HUES6 (cell line): ENCODE results near the gene SUGP2.

Source experiments
- H3K27ac ChIP-seq: 2 replicates; pipeline ENCODE4 v1.7.0; 2013; ENCODE audit warnings: low read depth, mild to moderate bottlenecking, low read length, inconsistent platforms
- H3K27me3 ChIP-seq: 2 replicates; pipeline ENCODE4 v1.6.1; 2013; ENCODE audit warnings: low read length; ENCODE audit not compliant: control insufficient read depth, insufficient read depth
- H3K36me3 ChIP-seq: 2 replicates; pipeline ENCODE4 v1.6.1; 2013; ENCODE audit warnings: low read length; ENCODE audit not compliant: control insufficient read depth, insufficient read depth
- H3K4me1 ChIP-seq: 2 replicates; pipeline ENCODE4 v1.6.1; 2013; ENCODE audit warnings: low read length; ENCODE audit not compliant: control insufficient read depth, insufficient read depth
- H3K4me3 ChIP-seq: 2 replicates; pipeline ENCODE4 v1.5.1; 2013; ENCODE audit warnings: low read depth, low read length
- H3K9ac ChIP-seq: one replicate; pipeline ENCODE4 v1.6.1; 2013; ENCODE audit warnings: mild to moderate bottlenecking, low read length
- H3K9me3 ChIP-seq: 2 replicates; pipeline ENCODE4 v1.6.1; 2013; ENCODE audit warnings: low read depth, low read length; ENCODE audit not compliant: control insufficient read depth, insufficient read depth

SUGP2 gene

GRCh38 chr19:18999016-18999758 lies 34.1 kb downstream of the SUGP2 start:
- H3K27ac ChIP-seq: no peak overlapping the region
- H3K4me1 ChIP-seq: no peaks in the 10 kb centered on the region
- H3K36me3 ChIP-seq: peaks cover 85% of the 10 kb centered on the region
- H3K9me3 ChIP-seq: no peaks in the 10 kb centered on the region
- H3K4me3 ChIP-seq: no peak overlapping the region
- no peak overlapping the region for H3K9ac ChIP-seq
- no peaks in the 10 kb centered on the region for H3K27me3 ChIP-seq

GRCh38 chr19:18998276-18998675 lies 35.0 kb downstream of the SUGP2 start:
- Histone ChIP-seq H3K27me3 (no peaks in the 10 kb centered on the region), H3K9me3 (no peaks in the 10 kb centered on the region), H3K9ac (no peak overlapping the region), H3K4me3 (no peak overlapping the region), H3K36me3 (peaks cover 85% of the 10 kb centered on the region), H3K4me1 (no peaks in the 10 kb centered on the region), H3K27ac (no peak overlapping the region)

GRCh38 chr19:18996796-18997394 lies 36.4 kb downstream of the SUGP2 start:
- Histone ChIP-seq H3K36me3 (peaks cover 82% of the 10 kb centered on the region), H3K27ac (no peak overlapping the region), H3K9me3 (no peaks in the 10 kb centered on the region), H3K27me3 (no peaks in the 10 kb centered on the region), H3K9ac (no peak overlapping the region), H3K4me1 (no peaks in the 10 kb centered on the region), H3K4me3 (no peak overlapping the region)

- H3K36me3 ChIP-seq: peaks cover 80% of the 10 kb centered on the region
- no peak overlapping the region for H3K4me3 ChIP-seq
- H3K9ac ChIP-seq: no peak overlapping the region
- no peaks in the 10 kb centered on the region for H3K27me3 ChIP-seq
- no peak overlapping the region for H3K27ac ChIP-seq
- no peaks in the 10 kb centered on the region for H3K4me1 ChIP-seq
- H3K9me3 ChIP-seq: no peaks in the 10 kb centered on the region
Observed at GRCh38 chr19:18996351-18996750, 37.0 kb downstream of the SUGP2 start.

GRCh38 chr19:18995804-18996241 lies 37.5 kb downstream of the SUGP2 start:
- no peak overlapping the region for H3K9ac ChIP-seq
- no peaks in the 10 kb centered on the region for H3K9me3 ChIP-seq
- H3K4me3 ChIP-seq: no peak overlapping the region
- H3K27me3 ChIP-seq: no peaks in the 10 kb centered on the region
- H3K4me1 ChIP-seq: no peaks in the 10 kb centered on the region
- peaks cover 77% of the 10 kb centered on the region for H3K36me3 ChIP-seq
- H3K27ac ChIP-seq: no peak overlapping the region

- Histone ChIP-seq H3K27me3 (no peaks in the 10 kb centered on the region), H3K4me3 (no peak overlapping the region), H3K9me3 (no peaks in the 10 kb centered on the region), H3K36me3 (peaks cover 50% of the 10 kb centered on the region), H3K27ac (no peak overlapping the region), H3K4me1 (no peaks in the 10 kb centered on the region), H3K9ac (no peak overlapping the region)
Observed at GRCh38 chr19:18993115-18993514, 40.2 kb downstream of the SUGP2 start.

GRCh38 chr19:18992696-18993095 lies 40.6 kb downstream of the SUGP2 start:
- no peaks in the 10 kb centered on the region for H3K27me3 ChIP-seq
- no peak overlapping the region for H3K27ac ChIP-seq
- peaks cover 46% of the 10 kb centered on the region for H3K36me3 ChIP-seq
- H3K9ac ChIP-seq: no peak overlapping the region
- no peak overlapping the region for H3K4me3 ChIP-seq
- H3K9me3 ChIP-seq: no peaks in the 10 kb centered on the region
- no peaks in the 10 kb centered on the region for H3K4me1 ChIP-seq

GRCh38 chr19:18991468-18991867 lies 41.8 kb downstream of the SUGP2 start:
- Histone ChIP-seq H3K36me3 (peaks cover 37% of the 10 kb centered on the region), H3K4me1 (peaks cover 1% of the 10 kb centered on the region; the same call in 1 of the 2 replicates), H3K4me3 (no peak overlapping the region), H3K9me3 (no peaks in the 10 kb centered on the region), H3K27me3 (no peaks in the 10 kb centered on the region), H3K27ac (no peak overlapping the region), H3K9ac (no peak overlapping the region)

GRCh38 chr19:18991006-18991405 lies 42.3 kb downstream of the SUGP2 start:
- Histone ChIP-seq H3K4me3 (no peak overlapping the region), H3K9me3 (no peaks in the 10 kb centered on the region), H3K9ac (no peak overlapping the region), H3K27me3 (no peaks in the 10 kb centered on the region), H3K36me3 (peaks cover 37% of the 10 kb centered on the region), H3K27ac (no peak overlapping the region), H3K4me1 (peaks cover 2% of the 10 kb centered on the region; the same call in 1 of the 2 replicates)

- Histone ChIP-seq H3K27me3 (no peaks in the 10 kb centered on the region), H3K27ac (no peak overlapping the region), H3K4me3 (no peak overlapping the region), H3K4me1 (peaks cover 2% of the 10 kb centered on the region; the same call in 1 of the 2 replicates), H3K9me3 (no peaks in the 10 kb centered on the region), H3K9ac (no peak overlapping the region), H3K36me3 (peaks cover 32% of the 10 kb centered on the region)
Observed at GRCh38 chr19:18990128-18990708, 43.1 kb downstream of the SUGP2 start.

- peaks cover 2% of the 10 kb centered on the region; the same call in 1 of the 2 replicates for H3K4me1 ChIP-seq
- H3K9me3 ChIP-seq: no peaks in the 10 kb centered on the region
- H3K9ac ChIP-seq: no peak overlapping the region
- no peak overlapping the region for H3K27ac ChIP-seq
- H3K27me3 ChIP-seq: no peaks in the 10 kb centered on the region
- H3K36me3 ChIP-seq: peaks cover 23% of the 10 kb centered on the region
- no peak overlapping the region for H3K4me3 ChIP-seq
Observed at GRCh38 chr19:18989316-18989715, 44.0 kb downstream of the SUGP2 start.
